ENCODE results near the gene SLC16A11.
"Not testable (repeated sequence)": the region's sequence is repeated elsewhere in the genome, so short reads cannot be mapped to it uniquely, and the experiment has no call there.

The SLC16A11 gene

GRCh38 chr17:7058831-7059447 is 15.0 kb upstream of the SLC16A11 start:
- DNase-seq (ENCODE audit: low spot score): no peak

GRCh38 chr17:7056386-7056785 is 12.5 kb upstream of the SLC16A11 start:
- DNase-seq (ENCODE audit: low spot score): no peak

GRCh38 chr17:7050583-7050982 is 6.7 kb upstream of the SLC16A11 start:
- not testable (repeated sequence) for DNase-seq (ENCODE audit: low spot score)

DNA sequence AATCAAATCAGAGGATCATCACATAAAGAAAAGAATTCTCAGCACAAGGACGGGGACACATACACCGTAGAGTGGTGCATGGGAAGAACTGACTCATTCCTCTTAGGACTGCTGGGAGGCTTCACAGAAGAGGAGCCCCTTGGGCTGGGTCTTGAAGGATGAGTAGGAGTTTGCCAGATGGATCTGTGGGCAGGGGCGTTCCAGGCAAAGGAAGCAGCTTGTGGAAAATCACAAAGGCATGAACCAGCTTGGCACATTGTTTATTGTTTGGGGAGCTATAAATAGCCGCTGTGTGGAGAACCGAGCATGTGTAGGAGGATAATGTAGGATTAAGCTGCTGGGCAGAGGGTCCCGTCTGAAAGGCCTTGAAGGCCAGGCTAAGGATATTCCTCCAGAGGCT is 5.1 kb upstream of the SLC16A11 start:
- no peak for DNase-seq (ENCODE audit: low spot score)

- no peak for DNase-seq (ENCODE audit: low spot score)
Observed at GRCh38 chr17:7047566-7047965, 3.7 kb upstream of the SLC16A11 start.

- DNase-seq (ENCODE audit: low spot score): not testable (repeated sequence)
Observed at GRCh38 chr17:7046725-7047397, 3.0 kb upstream of the SLC16A11 start.

GRCh38 chr17:7046127-7046724 is 2.3 kb upstream of the SLC16A11 start:
- DNase-seq (ENCODE audit: low spot score): no peak

DNA sequence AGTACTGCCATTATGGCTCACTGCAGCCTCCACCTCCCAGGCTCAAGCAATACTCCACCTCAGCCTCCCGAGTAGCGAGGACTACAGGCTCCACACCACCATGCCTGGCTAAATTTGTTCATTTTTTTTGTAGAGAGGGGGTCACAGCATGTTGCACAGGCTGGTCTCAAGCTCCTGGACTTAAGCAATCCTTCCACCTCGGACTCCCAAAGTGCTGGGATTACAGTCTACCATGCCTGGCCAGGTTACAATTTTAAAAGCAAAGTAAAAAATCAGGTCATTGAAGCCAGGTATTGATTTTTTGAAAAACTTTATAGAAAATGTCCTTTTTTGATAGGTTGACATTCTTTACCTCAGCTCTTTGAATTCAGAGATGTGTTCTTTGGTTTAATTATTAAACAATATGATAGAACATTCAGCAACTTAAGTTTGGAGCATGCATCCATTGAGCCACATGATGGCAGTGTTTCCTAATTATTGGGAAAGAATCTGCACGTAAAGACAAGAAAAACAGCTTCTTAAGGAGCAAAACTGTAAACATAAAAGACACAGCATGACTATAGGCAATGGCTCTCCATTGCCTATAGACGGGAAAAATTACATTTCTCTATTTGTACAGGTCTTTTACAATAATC is 1.7 kb upstream of the SLC16A11 start:
- peak; percentile 77 for DNase-seq (ENCODE audit: low spot score)

- no peak for DNase-seq (ENCODE audit: low spot score)
Observed at GRCh38 chr17:7043182-7043496, 753 bp downstream of the SLC16A11 start.

GRCh38 chr17:7042501-7043181 is 1.3 kb downstream of the SLC16A11 start:
- no peak for DNase-seq (ENCODE audit: low spot score)

DNA sequence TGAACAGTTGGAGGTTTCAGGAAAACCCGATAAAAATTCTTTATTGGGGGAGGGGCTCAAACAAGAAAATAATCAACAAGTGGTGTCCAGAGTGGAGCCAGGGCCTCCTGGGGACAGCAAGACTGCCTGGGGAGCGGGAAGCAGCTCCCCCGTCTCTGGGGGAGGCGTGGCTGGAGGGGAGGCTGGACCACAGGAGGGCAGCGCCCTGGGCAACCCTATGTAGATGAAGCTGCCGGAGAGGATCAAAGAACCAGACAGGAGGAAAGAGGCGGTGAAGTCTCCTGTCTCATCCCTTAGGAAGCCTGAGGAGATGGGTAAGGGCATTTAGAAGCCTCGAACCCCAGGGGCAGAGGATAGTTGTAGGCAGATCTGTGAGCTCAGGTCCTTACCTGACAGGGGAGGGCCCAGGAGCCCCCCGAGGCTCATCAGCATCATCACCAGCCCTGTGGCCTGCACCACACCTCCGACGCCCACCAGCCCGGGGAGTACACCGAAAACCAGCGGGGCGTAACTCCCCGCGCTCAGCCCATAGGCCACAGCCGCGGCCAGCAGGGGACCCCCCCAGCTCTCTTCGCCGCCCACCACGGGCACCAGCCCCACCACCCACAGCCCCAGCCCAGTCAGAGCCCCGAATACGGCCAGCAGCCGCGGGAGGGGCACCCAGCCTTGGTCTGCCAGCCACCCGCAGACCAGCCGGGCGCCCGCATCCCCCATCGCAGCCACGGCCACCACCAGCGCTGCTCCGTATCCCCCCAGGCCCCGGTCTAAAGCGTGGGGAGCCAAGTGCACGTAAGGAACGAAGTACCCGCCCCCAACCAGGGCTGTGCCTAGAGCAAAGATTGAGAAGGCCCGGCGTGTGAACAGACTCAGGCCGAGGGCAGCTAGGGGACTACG is 2.0 kb downstream of the SLC16A11 start:
- no peak for DNase-seq (ENCODE audit: low spot score)

- DNase-seq (ENCODE audit: low spot score): no peak
Observed at GRCh38 chr17:7039832-7040231, 4.1 kb downstream of the SLC16A11 start.

DNA sequence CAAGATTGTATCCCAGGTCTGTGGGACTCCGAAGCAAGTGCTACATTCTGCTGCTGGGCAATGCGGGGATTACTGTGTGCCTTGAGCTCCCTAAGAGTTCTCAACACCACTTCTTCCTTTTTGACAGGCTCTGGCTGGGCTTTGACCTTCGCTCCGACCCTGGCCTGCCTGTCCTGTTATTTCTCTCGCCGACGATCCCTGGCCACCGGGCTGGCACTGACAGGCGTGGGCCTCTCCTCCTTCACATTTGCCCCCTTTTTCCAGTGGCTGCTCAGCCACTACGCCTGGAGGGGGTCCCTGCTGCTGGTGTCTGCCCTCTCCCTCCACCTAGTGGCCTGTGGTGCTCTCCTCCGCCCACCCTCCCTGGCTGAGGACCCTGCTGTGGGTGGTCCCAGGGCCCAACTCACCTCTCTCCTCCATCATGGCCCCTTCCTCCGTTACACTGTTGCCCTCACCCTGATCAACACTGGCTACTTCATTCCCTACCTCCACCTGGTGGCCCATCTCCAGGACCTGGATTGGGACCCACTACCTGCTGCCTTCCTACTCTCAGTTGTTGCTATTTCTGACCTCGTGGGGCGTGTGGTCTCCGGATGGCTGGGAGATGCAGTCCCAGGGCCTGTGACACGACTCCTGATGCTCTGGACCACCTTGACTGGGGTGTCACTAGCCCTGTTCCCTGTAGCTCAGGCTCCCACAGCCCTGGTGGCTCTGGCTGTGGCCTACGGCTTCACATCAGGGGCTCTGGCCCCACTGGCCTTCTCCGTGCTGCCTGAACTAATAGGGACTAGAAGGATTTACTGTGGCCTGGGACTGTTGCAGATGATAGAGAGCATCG is 5.6 kb downstream of the SLC16A11 start:
- DNase-seq (ENCODE audit: low spot score): no peak

DNA sequence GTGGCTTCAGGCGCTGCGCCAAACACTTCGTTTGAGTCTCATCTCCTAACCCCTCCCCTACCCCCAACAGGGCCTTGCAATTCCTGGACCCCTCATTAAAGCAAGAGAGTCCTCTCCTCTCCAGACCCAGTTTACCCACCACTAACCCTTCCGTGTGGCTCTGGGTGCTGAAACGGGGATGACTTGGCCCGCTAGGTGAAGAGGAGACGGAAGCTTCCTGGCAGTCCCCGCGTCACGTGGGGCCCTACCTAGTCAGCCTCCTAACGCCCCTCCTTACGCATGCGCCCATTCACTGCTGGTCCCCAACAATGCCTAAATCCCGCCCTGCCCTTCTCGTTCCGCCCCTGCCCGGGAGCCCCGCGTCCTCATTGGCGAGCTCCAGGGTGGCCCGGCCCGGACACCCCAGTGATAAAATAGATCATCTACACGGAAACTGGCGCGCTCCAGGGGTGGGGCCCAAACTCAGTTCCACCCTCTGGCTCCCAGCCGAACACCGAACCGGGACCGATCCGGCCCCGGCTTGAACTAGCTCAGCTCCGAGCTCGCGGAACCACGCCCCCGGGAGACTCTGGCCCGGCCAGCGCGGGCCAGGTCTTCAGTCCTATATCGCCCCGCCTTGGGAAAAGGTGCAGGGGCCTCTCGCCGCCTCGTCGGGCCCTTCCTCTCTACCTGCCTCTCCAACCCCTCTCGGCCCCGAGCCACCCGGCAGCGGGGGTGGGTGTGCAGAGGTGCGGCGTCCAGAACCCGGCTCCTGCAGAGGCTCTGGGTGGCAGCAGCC is 8.1 kb downstream of the SLC16A11 start, which contains the start of gene SLC16A13:
TSS of gene SLC16A13 (plus strand) at position 425 of the 778 bp plus-strand sequence. CDS start 368 bp downstream, outside the sequence.
- peak; percentile 98 for DNase-seq (ENCODE audit: low spot score)

- no peak for DNase-seq (ENCODE audit: low spot score)
Observed at GRCh38 chr17:7034955-7035590, 8.8 kb downstream of the SLC16A11 start.

DNA sequence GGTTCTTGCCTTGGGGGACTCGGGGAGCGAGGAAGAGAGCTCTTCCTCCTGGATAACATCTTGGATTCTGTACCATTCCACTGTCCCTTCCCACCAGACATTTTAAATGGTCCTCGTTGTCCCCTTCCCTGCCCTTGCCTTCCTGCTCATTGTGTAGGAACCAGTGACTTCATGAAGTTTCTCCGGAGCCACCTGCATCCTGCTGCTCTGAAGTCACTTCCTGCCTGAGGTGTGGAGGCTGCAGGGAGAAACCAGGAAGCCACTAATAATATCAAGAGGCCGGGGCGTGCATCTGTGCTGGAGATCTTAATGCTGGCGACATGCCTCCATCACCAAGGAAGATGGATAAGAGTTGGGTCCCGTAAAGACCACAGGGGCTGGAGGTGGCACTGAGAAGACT is 14.2 kb downstream of the SLC16A11 start:
- DNase-seq (ENCODE audit: low spot score): no peak

DNA sequence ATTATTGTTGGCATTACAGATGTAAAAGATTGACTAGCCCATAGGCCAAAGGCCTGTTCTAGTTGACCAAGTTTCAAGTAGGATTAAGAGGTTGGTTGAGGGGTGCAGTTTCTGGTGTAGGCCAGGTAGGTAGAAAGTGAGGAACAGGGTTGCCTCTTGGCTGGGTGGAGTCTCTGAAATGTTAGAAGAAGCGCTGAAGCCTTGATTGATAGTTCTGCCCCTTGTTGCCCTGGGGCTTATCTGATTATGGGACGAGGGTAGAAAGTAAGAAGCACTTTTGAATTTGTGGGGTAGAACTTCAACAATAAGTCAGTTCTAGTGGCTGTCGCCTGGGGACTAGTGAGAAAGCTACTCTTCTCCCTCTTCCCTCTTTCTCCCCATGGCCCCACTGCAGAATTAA is 14.8 kb downstream of the SLC16A11 start:
- no peak for DNase-seq (ENCODE audit: low spot score)

GRCh38 chr17:7027335-7027734 is 16.6 kb downstream of the SLC16A11 start:
- no peak for DNase-seq (ENCODE audit: low spot score)

GRCh38 chr17:7026471-7027115 is 17.3 kb downstream of the SLC16A11 start:
- DNase-seq (ENCODE audit: low spot score): no peak
